OCI-LY3 (cell line): ENCODE results near the gene EP300.

Source experiments
- H2AFZ ChIP-seq: fragments of 200-600, 300-600 bp; shearing (Covaris generic); 2 replicates; pipeline ENCODE4 v1.6.0; 2014; ENCODE audit warnings: antibody characterized with exemption, low read depth, low read length
- H3K27ac ChIP-seq: fragments of 200-600, 300-600 bp; sonication (generic); 2 replicates; pipeline ENCODE4 v1.5.1; 2014; ENCODE audit warnings: mild to moderate bottlenecking, low read length, moderate library complexity, mixed read lengths
- H3K27me3 ChIP-seq: fragments of 200-600, 300-600 bp; sonication (generic); 2 replicates; pipeline ENCODE4 v1.6.1; 2014; ENCODE audit warnings: low read depth, low read length, mixed read lengths
- H3K36me3 ChIP-seq: fragments of 200-600, 300-600 bp; sonication (generic); replicated peaks from 2 replicates; pipeline ENCODE3; 2014; ENCODE audit warnings: low read depth, low read length, mixed read lengths
- H3K4me1 ChIP-seq: fragments of 300-600, 200-600 bp; sonication (generic); 2 replicates; pipeline ENCODE4 v1.6.1; 2014; ENCODE audit warnings: low read length, mixed read lengths
- H3K4me2 ChIP-seq: fragments of 200-600, 300-600 bp; sonication (generic); 2 replicates; pipeline ENCODE4 v1.6.1; 2014; ENCODE audit warnings: low read length, mixed read lengths
- H3K4me3 ChIP-seq: fragments of 300-600, 200-600 bp; sonication (generic); 2 replicates; pipeline ENCODE4 v1.5.1; 2014; ENCODE audit warnings: antibody characterized with exemption, mild to moderate bottlenecking, low read length, moderate library complexity
- H3K79me2 ChIP-seq: fragments of 300-600, 200-600 bp; shearing (Covaris generic); 2 replicates; pipeline ENCODE4 v1.6.1; 2014; ENCODE audit warnings: mild to moderate bottlenecking, low read length, mixed read lengths
- H3K9ac ChIP-seq: fragments of 300-600, 200-600 bp; shearing (Covaris generic); 2 replicates; pipeline ENCODE4 v1.6.0; 2014; ENCODE audit warnings: mild to moderate bottlenecking, low read length, moderate library complexity
- H3K9me3 ChIP-seq: fragments of 200-600, 300-600 bp; shearing (Covaris generic); 2 replicates; pipeline ENCODE4 v1.6.1; 2014; ENCODE audit warnings: low read length, mixed read lengths; ENCODE audit not compliant: insufficient read depth
- H4K20me1 ChIP-seq: fragments of 200-600, 300-600 bp; sonication (generic); 2 replicates; pipeline ENCODE4 v1.6.1; 2016; ENCODE audit warnings: low read length, mixed read lengths; ENCODE audit not compliant: insufficient read depth
- EZH2phosphoT487 ChIP-seq: fragments of 200-600 bp; shearing (Covaris generic); IDR thresholded peaks from 2 replicates; pipeline ENCODE4 v1.6.1; 2018; ENCODE audit warnings: antibody characterized with exemption, mixed run types, low read depth
- TF ChIP-seq, protein P1 (sequence below): fragments of 200-600, 300-600 bp; sonication (generic); IDR thresholded peaks from 2 replicates; pipeline ENCODE4 v1.5.1; 2014; ENCODE audit warnings: antibody characterized with exemption, low read length, low read depth

The EP300 gene

GRCh38 chr22:41203118-41203517 is 110.7 kb downstream of the EP300 start:
- no peak overlapping the region for H3K9ac ChIP-seq
- H3K4me3 ChIP-seq: no peak overlapping the region
- H3K27me3 ChIP-seq: peaks cover 5% of the 10 kb centered on the region
- H2AFZ ChIP-seq: no peak overlapping the region
- peaks cover 2% of the 10 kb centered on the region for H3K36me3 ChIP-seq
- no peak overlapping the region for H3K27ac ChIP-seq
- H4K20me1 ChIP-seq: no peaks in the 10 kb centered on the region
- H3K79me2 ChIP-seq: peaks cover 28% of the 10 kb centered on the region
- TF ChIP-seq EZH2phosphoT487: no peak
- TF ChIP-seq, protein P1, sequence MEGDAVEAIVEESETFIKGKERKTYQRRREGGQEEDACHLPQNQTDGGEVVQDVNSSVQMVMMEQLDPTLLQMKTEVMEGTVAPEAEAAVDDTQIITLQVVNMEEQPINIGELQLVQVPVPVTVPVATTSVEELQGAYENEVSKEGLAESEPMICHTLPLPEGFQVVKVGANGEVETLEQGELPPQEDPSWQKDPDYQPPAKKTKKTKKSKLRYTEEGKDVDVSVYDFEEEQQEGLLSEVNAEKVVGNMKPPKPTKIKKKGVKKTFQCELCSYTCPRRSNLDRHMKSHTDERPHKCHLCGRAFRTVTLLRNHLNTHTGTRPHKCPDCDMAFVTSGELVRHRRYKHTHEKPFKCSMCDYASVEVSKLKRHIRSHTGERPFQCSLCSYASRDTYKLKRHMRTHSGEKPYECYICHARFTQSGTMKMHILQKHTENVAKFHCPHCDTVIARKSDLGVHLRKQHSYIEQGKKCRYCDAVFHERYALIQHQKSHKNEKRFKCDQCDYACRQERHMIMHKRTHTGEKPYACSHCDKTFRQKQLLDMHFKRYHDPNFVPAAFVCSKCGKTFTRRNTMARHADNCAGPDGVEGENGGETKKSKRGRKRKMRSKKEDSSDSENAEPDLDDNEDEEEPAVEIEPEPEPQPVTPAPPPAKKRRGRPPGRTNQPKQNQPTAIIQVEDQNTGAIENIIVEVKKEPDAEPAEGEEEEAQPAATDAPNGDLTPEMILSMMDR: no peak
- H3K9me3 ChIP-seq: no peaks in the 10 kb centered on the region
- no peak overlapping the region for H3K4me2 ChIP-seq
- H3K4me1 ChIP-seq: peaks cover 12% of the 10 kb centered on the region

- Histone ChIP-seq H3K9me3 (no peaks in the 10 kb centered on the region), H3K79me2 (peaks cover 30% of the 10 kb centered on the region), H3K27me3 (peaks cover 5% of the 10 kb centered on the region), H3K4me2 (no peak overlapping the region), H3K4me3 (no peak overlapping the region), H3K27ac (no peak overlapping the region), H4K20me1 (no peaks in the 10 kb centered on the region), H2AFZ (peak overlapping the region; percentile 82), H3K4me1 (peaks cover 7% of the 10 kb centered on the region), H3K9ac (no peak overlapping the region), H3K36me3 (peaks cover 2% of the 10 kb centered on the region)
- TF ChIP-seq EZH2phosphoT487: no peak
- TF ChIP-seq, protein P1: no peak
Measured at GRCh38 chr22:41204066-41204465, 111.7 kb downstream of the EP300 start.

DNA sequence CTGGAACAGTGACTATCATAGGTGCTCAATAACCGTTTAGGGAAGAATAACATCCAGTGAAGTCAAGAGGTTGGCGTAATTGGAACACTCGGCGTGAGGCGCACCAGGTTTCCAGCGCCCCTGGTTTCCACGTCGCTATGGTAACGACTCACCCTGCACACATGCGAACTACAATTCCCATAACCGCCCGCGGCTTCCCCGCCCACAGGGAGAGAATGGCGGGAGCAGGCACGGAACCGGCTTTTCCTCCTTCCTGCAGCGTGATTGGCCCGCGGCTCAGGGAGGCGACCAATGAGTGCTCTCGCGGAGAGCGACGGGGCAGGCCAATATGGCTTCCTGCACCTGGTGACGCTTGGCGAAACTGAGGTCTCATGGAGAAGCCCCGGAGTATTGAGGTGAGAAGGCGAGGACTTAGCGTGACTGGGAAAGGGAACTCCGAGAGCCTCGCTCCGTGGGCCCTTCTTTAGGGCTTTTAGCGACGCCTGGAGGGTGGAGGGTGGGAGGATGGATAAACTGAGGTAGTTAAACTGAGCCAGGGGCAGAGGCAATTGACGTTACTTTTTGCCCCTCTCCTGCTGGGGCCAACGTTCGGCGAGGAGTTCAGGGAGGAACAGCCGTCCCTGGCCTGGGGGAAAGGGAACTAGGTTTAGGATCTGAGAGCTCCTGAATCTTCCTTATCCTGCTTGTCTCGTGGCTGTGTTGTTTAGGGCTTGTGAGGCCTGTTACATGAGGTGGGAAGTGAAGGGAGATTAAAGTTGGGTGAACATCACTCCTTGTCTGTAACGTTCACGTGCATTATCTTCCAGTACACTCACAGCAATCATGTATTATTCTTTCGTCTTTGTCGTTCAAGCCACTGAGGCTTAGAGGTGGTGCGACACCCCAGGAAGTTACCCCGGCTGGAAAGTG is 112.9 kb downstream of the EP300 start, which contains the start of gene L3MBTL2:
Gene L3MBTL2 (plus strand): TSS at position 321 of the 909 bp plus-strand sequence. CDS start 51 bp downstream, at position 372.
- peaks cover 7% of the 10 kb centered on the region for H3K36me3 ChIP-seq
- H3K9ac ChIP-seq: peak within 1 kb of the TSS; percentile 90
- peaks cover 7% of the 10 kb centered on the region for H3K4me1 ChIP-seq
- H3K4me2 ChIP-seq: peak within 1 kb of the TSS; percentile 95
- H2AFZ ChIP-seq: peak within 1 kb of the TSS; percentile 91
- no peaks in the 10 kb centered on the region for H3K9me3 ChIP-seq
- H3K27ac ChIP-seq: peak within 1 kb of the TSS; percentile 54
- H3K27me3 ChIP-seq: peaks cover 5% of the 10 kb centered on the region
- TF ChIP-seq EZH2phosphoT487: no peak
- TF ChIP-seq, protein P1: no peak
- peak within 1 kb of the TSS; percentile 89 for H3K4me3 ChIP-seq
- no peaks in the 10 kb centered on the region for H4K20me1 ChIP-seq
- peaks cover 35% of the 10 kb centered on the region for H3K79me2 ChIP-seq

- Histone ChIP-seq H3K4me3 (no peak overlapping the region), H3K36me3 (peaks cover 12% of the 10 kb centered on the region), H3K9ac (no peak overlapping the region), H3K9me3 (no peaks in the 10 kb centered on the region), H3K79me2 (peaks cover 35% of the 10 kb centered on the region), H2AFZ (no peak overlapping the region), H3K4me1 (peaks cover 7% of the 10 kb centered on the region), H4K20me1 (no peaks in the 10 kb centered on the region), H3K4me2 (no peak overlapping the region), H3K27me3 (no peaks in the 10 kb centered on the region), H3K27ac (no peak overlapping the region)
- TF ChIP-seq EZH2phosphoT487: no peak
- TF ChIP-seq, protein P1: no peak
Measured at GRCh38 chr22:41206719-41207118, 114.3 kb downstream of the EP300 start.
